ENCODE data around the gene ANKRD44. TPM values are rescaled to one million over a fixed set of nuclear protein-coding genes. Genes with fewer than 3 reads are reported as not detected.

Gene ANKRD44
- total RNA-seq, 1 experiment from 2014 or later: 0.66 TPM

- Histone ChIP-seq H3K27me3 (no peaks in the 10 kb centered on the region), H3K4me3 (no peak overlapping the region), H3K9me3 (no peaks in the 10 kb centered on the region), H3K36me3 (no peaks in the 10 kb centered on the region)
- no peak for DNase-seq
Observed at GRCh38 chr2:197197895-197198311, 112.7 kb downstream of the ANKRD44 start.

GRCh38 chr2:197196541-197197180 lies 113.9 kb downstream of the ANKRD44 start:
- Histone ChIP-seq H3K9me3 (no peaks in the 10 kb centered on the region), H3K4me3 (no peak overlapping the region), H3K36me3 (no peaks in the 10 kb centered on the region), H3K27me3 (no peaks in the 10 kb centered on the region)
- DNase-seq: no peak

GRCh38 chr2:197195518-197195917 lies 115.1 kb downstream of the ANKRD44 start:
- Histone ChIP-seq H3K27me3 (no peaks in the 10 kb centered on the region), H3K9me3 (no peaks in the 10 kb centered on the region), H3K4me3 (no peak overlapping the region), H3K36me3 (no peaks in the 10 kb centered on the region)
- no peak for DNase-seq

- DNase-seq: no peak
- H3K9me3 ChIP-seq: no peaks in the 10 kb centered on the region
- H3K36me3 ChIP-seq: no peaks in the 10 kb centered on the region
- H3K27me3 ChIP-seq: no peaks in the 10 kb centered on the region; the same call in 1 of the 2 replicates
- no peak overlapping the region for H3K4me3 ChIP-seq
Observed at GRCh38 chr2:197191940-197192322, 118.6 kb downstream of the ANKRD44 start.

GRCh38 chr2:197191177-197191939 lies 119.2 kb downstream of the ANKRD44 start:
- Histone ChIP-seq H3K36me3 (no peaks in the 10 kb centered on the region), H3K9me3 (no peaks in the 10 kb centered on the region), H3K4me3 (no peak overlapping the region), H3K27me3 (no peaks in the 10 kb centered on the region; the same call in 1 of the 2 replicates)
- DNase-seq: no peak

- DNase-seq: no peak
- no peaks in the 10 kb centered on the region for H3K36me3 ChIP-seq
- no peaks in the 10 kb centered on the region for H3K9me3 ChIP-seq
- H3K4me3 ChIP-seq: no peak overlapping the region
- no peaks in the 10 kb centered on the region; the same call in 1 of the 2 replicates for H3K27me3 ChIP-seq
Observed at GRCh38 chr2:197190100-197190432, 120.5 kb downstream of the ANKRD44 start.

- no peaks in the 10 kb centered on the region for H3K9me3 ChIP-seq
- no peaks in the 10 kb centered on the region for H3K36me3 ChIP-seq
- no peaks in the 10 kb centered on the region; the same call in 1 of the 2 replicates for H3K27me3 ChIP-seq
- no peak overlapping the region for H3K4me3 ChIP-seq
- DNase-seq: no peak
Observed at GRCh38 chr2:197189426-197190099, 121.0 kb downstream of the ANKRD44 start.

GRCh38 chr2:197185676-197186075 lies 124.9 kb downstream of the ANKRD44 start:
- Histone ChIP-seq H3K9me3 (no peaks in the 10 kb centered on the region), H3K27me3 (no peaks in the 10 kb centered on the region; the same call in 1 of the 2 replicates), H3K4me3 (no peak overlapping the region), H3K36me3 (no peaks in the 10 kb centered on the region)
- no peak for DNase-seq

- H3K27me3 ChIP-seq: no peaks in the 10 kb centered on the region; the same call in 1 of the 2 replicates
- H3K9me3 ChIP-seq: no peaks in the 10 kb centered on the region
- no peak overlapping the region for H3K4me3 ChIP-seq
- peak; percentile 43 for DNase-seq
- no peaks in the 10 kb centered on the region for H3K36me3 ChIP-seq
Observed at GRCh38 chr2:197184959-197185586, 125.5 kb downstream of the ANKRD44 start.

- H3K27me3 ChIP-seq: no peaks in the 10 kb centered on the region
- H3K36me3 ChIP-seq: no peaks in the 10 kb centered on the region
- H3K4me3 ChIP-seq: no peak overlapping the region
- DNase-seq: no peak
- no peaks in the 10 kb centered on the region for H3K9me3 ChIP-seq
Observed at GRCh38 chr2:197183355-197183754, 127.2 kb downstream of the ANKRD44 start.

GRCh38 chr2:197182668-197183067 lies 127.9 kb downstream of the ANKRD44 start:
- Histone ChIP-seq H3K36me3 (no peaks in the 10 kb centered on the region), H3K27me3 (no peaks in the 10 kb centered on the region), H3K4me3 (no peak overlapping the region), H3K9me3 (no peaks in the 10 kb centered on the region)
- no peak for DNase-seq

- DNase-seq: peak; percentile 36
Observed at GRCh38 chr2:197181491-197181890, 129.1 kb downstream of the ANKRD44 start.

GRCh38 chr2:197179744-197180498 lies 130.7 kb downstream of the ANKRD44 start:
- no peaks in the 10 kb centered on the region for H3K9me3 ChIP-seq
- DNase-seq: peak; percentile 79
- no peaks in the 10 kb centered on the region for H3K27me3 ChIP-seq
- no peak overlapping the region for H3K4me3 ChIP-seq
- H3K36me3 ChIP-seq: no peaks in the 10 kb centered on the region

More at GRCh38 chr2:197181491-197181890, 129.1 kb downstream of the ANKRD44 start:
- Histone ChIP-seq H3K27me3 (no peaks in the 10 kb centered on the region), H3K9me3 (no peaks in the 10 kb centered on the region), H3K4me3 (no peak overlapping the region), H3K36me3 (no peaks in the 10 kb centered on the region)

GRCh38 chr2:197176522-197176921 lies 134.1 kb downstream of the ANKRD44 start:
- Histone ChIP-seq H3K36me3 (no peaks in the 10 kb centered on the region), H3K9me3 (no peaks in the 10 kb centered on the region), H3K4me3 (no peak overlapping the region), H3K27me3 (no peaks in the 10 kb centered on the region)
- DNase-seq: no peak

GRCh38 chr2:197174539-197175094 lies 136.0 kb downstream of the ANKRD44 start:
- peak; percentile 84 for DNase-seq
- Histone ChIP-seq H3K36me3 (no peaks in the 10 kb centered on the region), H3K9me3 (no peaks in the 10 kb centered on the region), H3K27me3 (no peaks in the 10 kb centered on the region), H3K4me3 (no peak overlapping the region)

GRCh38 chr2:197171582-197171981 lies 139.0 kb downstream of the ANKRD44 start:
- no peak for DNase-seq
- H3K36me3 ChIP-seq: no peaks in the 10 kb centered on the region
- H3K27me3 ChIP-seq: no peaks in the 10 kb centered on the region
- no peaks in the 10 kb centered on the region for H3K9me3 ChIP-seq
- no peak overlapping the region for H3K4me3 ChIP-seq
